Activated CD4-positive, alpha-beta memory T cell treated with anti-CD3 and anti-CD28 coated beads for 36 hours (primary cell): ENCODE measurements around the gene STK17A. TPM values are rescaled to one million over a fixed set of nuclear protein-coding genes. Genes with fewer than 3 reads are reported as not detected.

Source experiments
- CTCF ChIA-PET: fragments of 350-600 bp; sonication (Branson Sonifier 250); formaldehyde crosslinking; loops from one replicate; lab custom pipeline; 2021; ENCODE audit warnings: antibody characterized with exemption, inconsistent platforms; lab: Charles Lee
- POLR2A ChIA-PET: fragments of 350-600 bp; sonication (Branson Sonifier 250); formaldehyde crosslinking; loops from one replicate; lab custom pipeline; 2021; ENCODE audit warnings: antibody characterized with exemption; lab: Charles Lee
- DNase-seq: peaks from one replicate; pipeline ENCODE4 v3.0.0-alpha.2; 2020
- H3K27ac Mint-ChIP-seq: one replicate; pipeline ENCODE4 v1.8.0; 2021; ENCODE audit warnings: mixed read lengths
- H3K27me3 Mint-ChIP-seq: one replicate; pipeline ENCODE4 v1.8.0; 2021; ENCODE audit warnings: mixed read lengths
- H3K36me3 Mint-ChIP-seq: one replicate; pipeline ENCODE4 v1.8.0; 2021; ENCODE audit warnings: mixed read lengths
- H3K4me1 Mint-ChIP-seq: one replicate; pipeline ENCODE4 v1.8.0; 2021; ENCODE audit warnings: low read depth, mixed read lengths
- H3K4me3 Mint-ChIP-seq: one replicate; pipeline ENCODE4 v1.8.0; 2021; ENCODE audit warnings: mild to moderate bottlenecking, mixed read lengths
- H3K9me3 Mint-ChIP-seq: one replicate; pipeline ENCODE4 v1.8.0; 2021; ENCODE audit warnings: mixed read lengths
- intact Hi-C: fragments of 100-400 bp; cut with micrococcal nuclease; formaldehyde crosslinking; loops from one replicate; pipeline ENCODE4 v1.15.1; 2023
- total RNA-seq, 2 experiments: library from RNA; stranded (reverse); gene quantifications; one replicate each; pipeline ENCODE4 v1.2.3, GENCODE V29; 2021

The STK17A gene
- total RNA-seq, 2 experiments from 2014 or later, result 58.2 to 62.6 TPM

- Mint-ChIP-seq H3K9me3 (no peaks in the 10 kb centered on the region), H3K27me3 (no peaks in the 10 kb centered on the region), H3K36me3 (peaks cover 31% of the 10 kb centered on the region), H3K4me1 (peaks cover 93% of the 10 kb centered on the region), H3K4me3 (peak overlapping the region; percentile 80), H3K27ac (peak overlapping the region; percentile 99)
- CTCF ChIA-PET, result interaction anchor here (0.6 to 9.9 kb wide), 16 partner anchors 9 to 191 kb away, joined by 3 to 130 read pairs (median 6); partner anchors contain the start of genes BLVRA and STK17A
- POLR2A ChIA-PET, result interaction anchor here (0.7 to 3.6 kb wide), 16 partner anchors 9 to 103 kb away, joined by 3 to 90 read pairs (median 6); partner anchors contain the start of genes COA1 and STK17A
- intact Hi-C loops, result loop anchor here (1.0 to 2.0 kb wide), 9 partner anchors 11 to 131 kb away; no protein-coding TSS in a partner anchor
- peak; percentile 80 for DNase-seq
These were observed 65.0 kb downstream of the STK17A start for GRCh38 chr7:43647673-43648472.

GRCh38 chr7:43648473-43649406 is 65.8 kb downstream of the STK17A start:
- intact Hi-C loops, result loop anchor here (1.0 to 2.0 kb wide), 10 partner anchors 11 to 131 kb away; no protein-coding TSS in a partner anchor
- H3K36me3 Mint-ChIP-seq, result peaks cover 26% of the 10 kb centered on the region
- H3K27ac Mint-ChIP-seq, result peak overlapping the region; percentile 99
- H3K4me3 Mint-ChIP-seq, result peak overlapping the region; percentile 80
- peaks cover 93% of the 10 kb centered on the region for H3K4me1 Mint-ChIP-seq
- H3K27me3 Mint-ChIP-seq, result no peaks in the 10 kb centered on the region
- ChIA-PET CTCF (interaction anchor here (0.6 to 9.9 kb wide), 18 partner anchors 10 to 191 kb away, joined by 3 to 130 read pairs (median 6); partner anchors contain the start of genes BLVRA and STK17A), POLR2A (interaction anchor here (0.7 to 3.6 kb wide), 20 partner anchors 10 to 102 kb away, joined by 3 to 90 read pairs (median 6); partner anchors contain the start of genes COA1 and STK17A)
- no peaks in the 10 kb centered on the region for H3K9me3 Mint-ChIP-seq
- peak; percentile 84 for DNase-seq

- Mint-ChIP-seq H3K4me1 (peaks cover 94% of the 10 kb centered on the region), H3K27me3 (no peaks in the 10 kb centered on the region), H3K27ac (peak overlapping the region; percentile 99), H3K9me3 (no peaks in the 10 kb centered on the region), H3K36me3 (peaks cover 26% of the 10 kb centered on the region), H3K4me3 (peak overlapping the region; percentile 80)
- ChIA-PET CTCF (interaction anchor here (1.2 to 9.9 kb wide), 9 partner anchors 20 to 185 kb away, joined by 3 to 130 read pairs (median 8); partner anchors contain the start of gene STK17A), POLR2A (interaction anchor here (0.8 to 3.6 kb wide), 15 partner anchors 9 to 64 kb away, joined by 3 to 90 read pairs (median 7); partner anchors contain the start of gene STK17A)
- intact Hi-C loops, result loop anchor here (1.0 to 10.0 kb wide), 4 partner anchors 50 to 395 kb away; partner anchors contain the start of gene DBNL
- peak; percentile 81 for DNase-seq
These were observed 66.9 kb downstream of the STK17A start for GRCh38 chr7:43649755-43650274.

GRCh38 chr7:43650457-43651052 is 67.6 kb downstream of the STK17A start:
- Mint-ChIP-seq H3K27me3 (no peaks in the 10 kb centered on the region), H3K4me1 (peaks cover 90% of the 10 kb centered on the region), H3K4me3 (peak overlapping the region; percentile 59), H3K27ac (peak overlapping the region; percentile 99), H3K9me3 (no peaks in the 10 kb centered on the region), H3K36me3 (peaks cover 23% of the 10 kb centered on the region)
- intact Hi-C loops, result loop anchor here (1.0 to 10.0 kb wide), 2 partner anchors 184 to 394 kb away; partner anchors contain the start of gene DBNL
- ChIA-PET CTCF (interaction anchor here (1.0 to 9.9 kb wide), 11 partner anchors 19 to 184 kb away, joined by 3 to 130 read pairs (median 6); partner anchors contain the start of gene STK17A), POLR2A (interaction anchor here (0.8 to 3.6 kb wide), 11 partner anchors 8 to 65 kb away, joined by 3 to 90 read pairs (median 7); partner anchors contain the start of gene STK17A)
- DNase-seq, result peak; percentile 43

- CTCF ChIA-PET, result interaction anchor here (1.3 to 9.9 kb wide), 4 partner anchors 12 to 69 kb away, joined by 3 to 130 read pairs (median 57); partner anchors contain the start of gene STK17A
- Mint-ChIP-seq H3K4me3 (no peak overlapping the region), H3K27ac (peak overlapping the region; percentile 99)
These were observed 69.5 kb downstream of the STK17A start for GRCh38 chr7:43652364-43652763.

GRCh38 chr7:43653466-43653865 is 70.6 kb downstream of the STK17A start:
- peaks cover 27% of the 10 kb centered on the region for H3K36me3 Mint-ChIP-seq
- H3K27ac Mint-ChIP-seq, result peak overlapping the region; percentile 84
- DNase-seq, result no peak
- POLR2A ChIA-PET, result no interaction called here
- H3K4me3 Mint-ChIP-seq, result no peak overlapping the region
- peaks cover 76% of the 10 kb centered on the region for H3K4me1 Mint-ChIP-seq
- intact Hi-C loops, result loop anchor here (10.0 kb wide), 1 partner anchor 391 kb away; the partner anchor contains the start of gene DBNL
- no peaks in the 10 kb centered on the region for H3K9me3 Mint-ChIP-seq
- CTCF ChIA-PET, result interaction anchor here (0.9 to 9.9 kb wide), 3 partner anchors 32 to 71 kb away, joined by 3 to 108 read pairs (median 7); partner anchors contain the start of gene STK17A
- no peaks in the 10 kb centered on the region for H3K27me3 Mint-ChIP-seq

More at GRCh38 chr7:43652364-43652763, 69.5 kb downstream of the STK17A start:
- Mint-ChIP-seq H3K9me3 (no peaks in the 10 kb centered on the region), H3K27me3 (no peaks in the 10 kb centered on the region), H3K4me1 (peaks cover 78% of the 10 kb centered on the region), H3K36me3 (peaks cover 25% of the 10 kb centered on the region)
- POLR2A ChIA-PET, result no interaction called here
- DNase-seq, result no peak
- intact Hi-C loops, result loop anchor here (10.0 kb wide), 1 partner anchor 392 kb away; the partner anchor contains the start of gene DBNL

GRCh38 chr7:43653891-43654504 is 71.1 kb downstream of the STK17A start:
- POLR2A ChIA-PET, result no interaction called here

GRCh38 chr7:43655584-43655983 is 72.7 kb downstream of the STK17A start:
- Mint-ChIP-seq H3K27ac (peak overlapping the region; percentile 9), H3K4me3 (no peak overlapping the region), H3K4me1 (peaks cover 76% of the 10 kb centered on the region), H3K27me3 (no peaks in the 10 kb centered on the region), H3K9me3 (no peaks in the 10 kb centered on the region), H3K36me3 (peaks cover 30% of the 10 kb centered on the region)
- intact Hi-C loops, result loop anchor here (10.0 kb wide), 1 partner anchor 389 kb away; the partner anchor contains the start of gene DBNL
- ChIA-PET POLR2A (no interaction called here), CTCF (interaction anchor here (0.8 to 1.1 kb wide), 3 partner anchors 17 to 73 kb away, joined by 3 read pairs; partner anchors contain the start of gene STK17A)
- no peak for DNase-seq

More at GRCh38 chr7:43653891-43654504, 71.1 kb downstream of the STK17A start:
- intact Hi-C loops, result loop anchor here (10.0 kb wide), 1 partner anchor 391 kb away; the partner anchor contains the start of gene DBNL
- Mint-ChIP-seq H3K9me3 (no peaks in the 10 kb centered on the region), H3K27me3 (no peaks in the 10 kb centered on the region), H3K4me3 (no peak overlapping the region), H3K36me3 (peaks cover 29% of the 10 kb centered on the region), H3K27ac (peak overlapping the region; percentile 84), H3K4me1 (peaks cover 76% of the 10 kb centered on the region)
- DNase-seq, result no peak
- CTCF ChIA-PET, result interaction anchor here (0.9 to 9.9 kb wide), 3 partner anchors 32 to 71 kb away, joined by 3 to 108 read pairs (median 7); partner anchors contain the start of gene STK17A

- Mint-ChIP-seq H3K9me3 (no peaks in the 10 kb centered on the region), H3K36me3 (peaks cover 34% of the 10 kb centered on the region), H3K27ac (no peak overlapping the region), H3K4me1 (peaks cover 71% of the 10 kb centered on the region), H3K4me3 (no peak overlapping the region), H3K27me3 (no peaks in the 10 kb centered on the region)
- intact Hi-C loops, result loop anchor here (10.0 kb wide), 1 partner anchor 388 kb away; the partner anchor contains the start of gene DBNL
- ChIA-PET CTCF (interaction anchor here (1.0 kb wide), 1 partner anchor 74 kb away, joined by 4 read pairs; the partner anchor contains the start of gene STK17A), POLR2A (no interaction called here)
- DNase-seq, result no peak
These were observed 74.1 kb downstream of the STK17A start for GRCh38 chr7:43656997-43657396.
